Astrocyte (in vitro differentiated cells and primary cell): Measurements from ENCODE around the gene TMEM269. TPM values are rescaled to one million over a fixed set of nuclear protein-coding genes. Genes with fewer than 3 reads are reported as not detected.
"Not testable (repeated sequence)": the region's sequence is repeated elsewhere in the genome, so short reads cannot be mapped to it uniquely, and the experiment has no call there.

Source experiments
- DNase-seq: peaks from one replicate; pipeline ENCODE4 v3.0.0-alpha.2; 2010; ENCODE audit warnings: low read depth
- FAIRE-seq: peaks from 2 replicates; lab custom pipeline; 2011; peaks lifted over from hg19 to GRCh38; lab: Jason Lieb, UNC
- H2AFZ ChIP-seq: 2 replicates; pipeline ENCODE4 v1.6.0; 2012; ENCODE audit warnings: low read depth, low read length, inconsistent platforms
- H3K27ac ChIP-seq: 2 replicates; pipeline ENCODE4 v1.5.1; 2011; ENCODE audit warnings: low read depth, low read length, inconsistent platforms
- H3K27me3 ChIP-seq: 2 replicates; pipeline ENCODE4 v1.6.0; 2011; ENCODE audit warnings: low read length, inconsistent platforms; ENCODE audit not compliant: insufficient read depth
- H3K36me3 ChIP-seq: 2 replicates; pipeline ENCODE4 v1.5.1; 2011; ENCODE audit warnings: low read length, inconsistent platforms; ENCODE audit not compliant: insufficient read depth
- H3K4me1 ChIP-seq: 2 replicates; pipeline ENCODE4 v1.5.1; 2011; ENCODE audit warnings: low read length, inconsistent platforms; ENCODE audit not compliant: insufficient read depth
- H3K4me2 ChIP-seq: 2 replicates; pipeline ENCODE4 v1.6.0; 2012; ENCODE audit warnings: low read length, inconsistent platforms
- H3K4me3 ChIP-seq: 2 replicates; pipeline ENCODE4 v1.5.1; 2011; ENCODE audit warnings: low read depth, mild to moderate bottlenecking, low read length, inconsistent platforms; ENCODE audit not compliant: insufficient read depth
- H3K79me2 ChIP-seq: 2 replicates; pipeline ENCODE4 v1.6.0; 2012; ENCODE audit warnings: mild to moderate bottlenecking, low read length, inconsistent platforms; ENCODE audit not compliant: insufficient read depth
- H3K9ac ChIP-seq: 2 replicates; pipeline ENCODE4 v1.6.0; 2012; ENCODE audit warnings: mild to moderate bottlenecking, low read length, inconsistent platforms
- H3K9me3 ChIP-seq: 2 replicates; pipeline ENCODE4 v1.5.1; 2012; ENCODE audit warnings: low read depth, mild to moderate bottlenecking, low read length, inconsistent platforms; ENCODE audit not compliant: insufficient read depth
- H4K20me1 ChIP-seq: 2 replicates; pipeline ENCODE4 v1.6.0; 2012; ENCODE audit warnings: low read length, inconsistent platforms; ENCODE audit not compliant: insufficient read depth
- H3K27ac Mint-ChIP-seq: one replicate; pipeline ENCODE4 v1.8.0; 2021; ENCODE audit warnings: mild to moderate bottlenecking, mixed read lengths; ENCODE audit not compliant: unreplicated experiment
- H3K27me3 Mint-ChIP-seq: one replicate; pipeline ENCODE4 v1.8.0; 2021; ENCODE audit warnings: low read depth, mixed read lengths; ENCODE audit not compliant: unreplicated experiment
- H3K36me3 Mint-ChIP-seq: one replicate; pipeline ENCODE4 v1.8.0; 2021; ENCODE audit warnings: low read depth, mixed read lengths; ENCODE audit not compliant: unreplicated experiment
- H3K4me1 Mint-ChIP-seq: one replicate; pipeline ENCODE4 v1.8.0; 2021; ENCODE audit warnings: low read depth, mixed read lengths; ENCODE audit not compliant: unreplicated experiment
- H3K4me3 Mint-ChIP-seq: one replicate; pipeline ENCODE4 v1.8.0; 2021; ENCODE audit warnings: mild to moderate bottlenecking, moderate library complexity, mixed read lengths; ENCODE audit not compliant: unreplicated experiment
- H3K9me3 Mint-ChIP-seq: one replicate; pipeline ENCODE4 v1.8.0; 2021; ENCODE audit warnings: mild to moderate bottlenecking, mixed read lengths; ENCODE audit not compliant: unreplicated experiment
- EZH2 ChIP-seq: IDR thresholded peaks from 2 replicates; pipeline ENCODE4 v1.6.1; 2012; ENCODE audit warnings: mild to moderate bottlenecking, low read length, inconsistent platforms; ENCODE audit not compliant: insufficient read depth
- total RNA-seq: library from RNA; stranded (reverse); gene quantifications from 2 replicates; pipeline ENCODE4 v1.2.1, GENCODE V29; 2021
- TF ChIP-seq, protein P1 (sequence below): IDR thresholded peaks from 2 replicates; pipeline ENCODE4 v1.5.1; 2011; ENCODE audit warnings: low read depth, mild to moderate bottlenecking, inconsistent platforms, low read length, moderate library complexity; ENCODE audit not compliant: insufficient read depth

Gene TMEM269
- total RNA-seq, 1 donor from 2014 or later = 0.09 TPM

DNA sequence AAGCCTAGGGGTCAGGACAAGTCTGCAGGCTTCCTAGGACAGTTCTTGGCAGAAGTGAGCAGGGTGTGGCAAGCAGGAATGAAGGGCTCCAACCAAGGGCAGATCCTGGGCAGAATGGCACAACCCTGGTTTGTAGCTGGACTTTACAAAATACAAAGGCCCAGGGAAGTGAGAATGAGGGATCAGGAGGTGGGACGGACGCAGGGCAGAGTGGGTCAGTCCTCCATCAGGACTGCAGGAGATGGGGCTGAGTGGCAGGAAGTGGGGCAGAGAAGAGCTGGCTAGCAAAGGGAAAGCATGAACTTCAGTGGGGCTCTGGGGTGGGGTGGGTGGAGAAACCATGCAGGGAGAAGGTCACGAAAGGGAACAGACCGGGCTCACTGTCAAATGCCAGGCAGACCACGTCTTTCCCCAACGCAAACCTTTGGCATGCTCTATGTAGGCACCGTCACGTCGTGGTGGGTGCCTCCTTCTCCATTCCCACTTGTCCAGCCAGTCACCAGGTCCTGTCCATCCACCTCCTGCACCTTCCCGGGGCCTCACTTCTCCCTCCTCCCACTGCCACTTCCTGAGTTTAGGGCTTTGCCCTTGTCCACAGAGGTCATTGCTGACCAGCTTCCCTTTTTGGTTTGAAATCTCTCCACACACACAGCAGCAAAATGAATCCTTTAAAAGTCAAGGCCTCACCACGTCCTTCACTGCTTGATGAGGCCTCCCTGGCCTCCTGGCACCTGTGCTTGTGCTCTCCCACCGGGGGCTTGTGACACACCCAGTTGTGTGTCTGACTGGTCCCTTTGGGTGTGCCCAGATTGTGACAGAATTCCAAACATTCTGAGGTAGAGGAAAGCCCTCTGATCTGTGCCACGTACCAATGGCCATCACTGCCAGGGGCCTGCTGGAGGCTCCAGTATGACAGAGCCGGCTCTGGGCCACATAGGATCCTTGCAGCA, 36.1 kb upstream of the TMEM269 start:
- Histone ChIP-seq H3K4me3 (no peak overlapping the region), H3K79me2 (no peaks in the 10 kb centered on the region), H3K36me3 (peaks cover 41% of the 10 kb centered on the region), H3K9ac (no peak overlapping the region), H3K9me3 (no peaks in the 10 kb centered on the region), H4K20me1 (peaks cover 73% of the 10 kb centered on the region), H2AFZ (no peak overlapping the region), H3K4me1 (no peaks in the 10 kb centered on the region), H3K27ac (no peak overlapping the region), H3K4me2 (no peak overlapping the region), H3K27me3 (no peaks in the 10 kb centered on the region)
- no peak overlapping the region for H3K4me3 Mint-ChIP-seq
- H3K4me1 Mint-ChIP-seq = no peaks in the 10 kb centered on the region
- TF ChIP-seq, protein P1, sequence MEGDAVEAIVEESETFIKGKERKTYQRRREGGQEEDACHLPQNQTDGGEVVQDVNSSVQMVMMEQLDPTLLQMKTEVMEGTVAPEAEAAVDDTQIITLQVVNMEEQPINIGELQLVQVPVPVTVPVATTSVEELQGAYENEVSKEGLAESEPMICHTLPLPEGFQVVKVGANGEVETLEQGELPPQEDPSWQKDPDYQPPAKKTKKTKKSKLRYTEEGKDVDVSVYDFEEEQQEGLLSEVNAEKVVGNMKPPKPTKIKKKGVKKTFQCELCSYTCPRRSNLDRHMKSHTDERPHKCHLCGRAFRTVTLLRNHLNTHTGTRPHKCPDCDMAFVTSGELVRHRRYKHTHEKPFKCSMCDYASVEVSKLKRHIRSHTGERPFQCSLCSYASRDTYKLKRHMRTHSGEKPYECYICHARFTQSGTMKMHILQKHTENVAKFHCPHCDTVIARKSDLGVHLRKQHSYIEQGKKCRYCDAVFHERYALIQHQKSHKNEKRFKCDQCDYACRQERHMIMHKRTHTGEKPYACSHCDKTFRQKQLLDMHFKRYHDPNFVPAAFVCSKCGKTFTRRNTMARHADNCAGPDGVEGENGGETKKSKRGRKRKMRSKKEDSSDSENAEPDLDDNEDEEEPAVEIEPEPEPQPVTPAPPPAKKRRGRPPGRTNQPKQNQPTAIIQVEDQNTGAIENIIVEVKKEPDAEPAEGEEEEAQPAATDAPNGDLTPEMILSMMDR = no peak
- TF ChIP-seq EZH2 = no peak
- H3K27me3 Mint-ChIP-seq = no peaks in the 10 kb centered on the region
- peaks cover 2% of the 10 kb centered on the region for H3K9me3 Mint-ChIP-seq
- no peak for FAIRE-seq
- DNase-seq = no peak
- H3K27ac Mint-ChIP-seq = peak overlapping the region; percentile 41
- H3K36me3 Mint-ChIP-seq = peaks cover 55% of the 10 kb centered on the region

DNA sequence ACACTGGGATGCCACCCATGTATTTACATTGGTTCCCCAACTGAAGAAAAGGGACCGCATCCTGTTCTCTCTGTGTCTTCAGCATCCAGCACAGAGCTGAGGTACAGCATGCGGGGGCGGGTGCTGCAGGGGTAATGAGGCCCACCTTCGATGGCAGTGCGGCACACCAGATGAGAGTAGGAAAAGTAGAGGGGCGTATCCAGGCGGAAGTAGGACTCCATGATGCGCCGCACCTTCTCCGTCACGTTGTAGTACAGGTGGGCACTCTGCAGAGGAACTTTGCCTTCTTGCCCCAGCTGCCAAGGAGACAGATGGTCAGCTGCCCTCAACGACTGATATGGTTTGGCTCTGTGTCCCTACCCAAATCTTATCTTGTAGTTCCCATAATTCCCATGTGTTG, 34.8 kb upstream of the TMEM269 start:
- Histone ChIP-seq H3K27me3 (no peaks in the 10 kb centered on the region), H3K79me2 (no peaks in the 10 kb centered on the region), H3K9me3 (no peaks in the 10 kb centered on the region), H3K4me2 (no peak overlapping the region), H3K36me3 (peaks cover 53% of the 10 kb centered on the region), H3K4me3 (no peak overlapping the region), H2AFZ (no peak overlapping the region), H3K9ac (no peak overlapping the region), H3K4me1 (no peaks in the 10 kb centered on the region), H3K27ac (no peak overlapping the region), H4K20me1 (peaks cover 84% of the 10 kb centered on the region)
- Mint-ChIP-seq H3K27ac (no peak overlapping the region), H3K9me3 (peaks cover 4% of the 10 kb centered on the region), H3K4me3 (no peak overlapping the region), H3K36me3 (peaks cover 64% of the 10 kb centered on the region), H3K27me3 (no peaks in the 10 kb centered on the region), H3K4me1 (peaks cover 2% of the 10 kb centered on the region)
- FAIRE-seq (no peak), DNase-seq (no peak)
- no peak for TF ChIP-seq EZH2
- TF ChIP-seq, protein P1 = no peak

DNA sequence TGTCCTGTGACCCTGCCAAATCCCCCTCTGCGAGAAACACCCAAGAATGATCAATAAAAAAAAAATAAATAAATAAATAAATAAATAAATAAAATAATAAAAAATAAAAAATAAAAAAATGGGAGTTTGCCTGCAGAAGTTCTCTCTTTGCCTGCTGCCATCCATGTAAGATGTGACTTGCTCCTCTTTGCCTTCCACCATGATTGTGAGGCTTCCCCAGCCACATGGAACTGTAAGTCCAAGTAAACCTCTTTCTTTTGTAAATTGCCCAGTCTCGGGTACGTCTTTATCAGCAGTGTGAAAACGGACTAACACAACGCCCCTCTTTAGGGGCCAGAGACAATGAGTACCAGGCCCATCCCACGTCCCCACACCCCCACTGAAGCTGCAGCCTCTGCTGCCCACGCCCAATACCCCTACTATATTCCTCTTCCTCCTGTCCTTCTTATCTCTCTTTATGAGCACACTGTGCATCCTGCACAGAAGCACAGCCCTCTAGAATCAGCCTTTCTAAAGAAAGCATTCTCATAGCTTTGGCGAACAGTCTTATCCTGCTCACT, 33.2 kb upstream of the TMEM269 start:
- not testable (repeated sequence) for H3K27me3 ChIP-seq, H2AFZ ChIP-seq, H3K4me2 ChIP-seq, H3K9ac ChIP-seq, H3K27ac Mint-ChIP-seq, H3K27me3 Mint-ChIP-seq, H3K4me1 Mint-ChIP-seq, H3K79me2 ChIP-seq, H3K4me3 Mint-ChIP-seq, DNase-seq, H3K27ac ChIP-seq, H3K9me3 ChIP-seq, H3K4me1 ChIP-seq, H3K9me3 Mint-ChIP-seq, H3K4me3 ChIP-seq
- peaks cover 69% of the 10 kb centered on the region for H3K36me3 Mint-ChIP-seq
- peak; percentile 26 for FAIRE-seq
- H4K20me1 ChIP-seq = peaks cover 84% of the 10 kb centered on the region
- peaks cover 68% of the 10 kb centered on the region for H3K36me3 ChIP-seq
